Suprapubic skin (tissue), 4 donors: ENCODE results near the gene RBM14. TPM values are rescaled to one million over a fixed set of nuclear protein-coding genes. Genes with fewer than 3 reads are reported as not detected.

ENCODE experiments used
- DNase-seq, 2 donors: peaks; one replicate each; pipeline ENCODE4 v3.0.0-alpha.2; 2019; ENCODE audit warnings: low spot score in 2 of 2
- H3K27ac ChIP-seq: fragments of 200-600 bp; sonication (generic); one replicate; pipeline ENCODE4 v1.5.1; 2019
- H3K27me3 ChIP-seq: fragments of 200-600 bp; sonication (generic); one replicate; pipeline ENCODE4 v1.5.1; 2019
- H3K36me3 ChIP-seq: fragments of 200-600 bp; sonication (generic); one replicate; pipeline ENCODE4 v1.5.1; 2019
- H3K4me1 ChIP-seq: fragments of 200-600 bp; sonication (generic); one replicate; pipeline ENCODE4 v1.5.1; 2019
- H3K4me3 ChIP-seq: fragments of 200-600 bp; sonication (generic); one replicate; pipeline ENCODE4 v1.5.1; 2019; ENCODE audit warnings: mild to moderate bottlenecking
- H3K9me3 ChIP-seq: fragments of 200-600 bp; sonication (generic); one replicate; pipeline ENCODE4 v1.5.1; 2019
- EP300 ChIP-seq: sonication (generic); formaldehyde crosslinking; IDR thresholded peaks from one replicate; pipeline ENCODE4 v1.6.1; 2017; ENCODE audit warnings: antibody characterized with exemption
- POLR2A ChIP-seq, 2 donors: fragments of 450-650 bp; IDR thresholded peaks; one replicate each; pipeline ENCODE4 v1.6.1; 2017; ENCODE audit warnings: antibody characterized with exemption in 2 of 2, mild to moderate bottlenecking in 2 of 2, moderate library complexity in 2 of 2
- POLR2AphosphoS5 ChIP-seq, 3 donors: sonication (generic); formaldehyde crosslinking; IDR thresholded peaks; one replicate each; pipeline ENCODE4 v1.6.1; 2017; ENCODE audit warnings: antibody characterized with exemption in 3 of 3
- WGBS: methylation state at CpG from one replicate; pipeline ENCODE4 v1.1.5; 2018; 5-methylcytosine and 5-hydroxymethylcytosine counted together
- total RNA-seq, 4 donors: library from RNA; depleted of rRNA; stranded (reverse); fragments of >200 nt; gene quantifications; one replicate each; pipeline ENCODE4 v1.1.0, GENCODE V29; 2016
- TF ChIP-seq, protein P1 (sequence below), 2 donors: fragments of 200-600 bp in 1 of 2; fragments of 450-650 bp in 1 of 2; sonication (generic) in 1 of 2; IDR thresholded peaks; one replicate each; pipeline ENCODE4 v1.5.1; 2016 to 2019; ENCODE audit warnings: antibody characterized with exemption in 2 of 2, mild to moderate bottlenecking in 1 of 2, moderate library complexity in 1 of 2

RBM14 gene
- total RNA-seq, 4 donors from 2014 or later = 53.2 to 96.1 (median 84.5) TPM

DNA sequence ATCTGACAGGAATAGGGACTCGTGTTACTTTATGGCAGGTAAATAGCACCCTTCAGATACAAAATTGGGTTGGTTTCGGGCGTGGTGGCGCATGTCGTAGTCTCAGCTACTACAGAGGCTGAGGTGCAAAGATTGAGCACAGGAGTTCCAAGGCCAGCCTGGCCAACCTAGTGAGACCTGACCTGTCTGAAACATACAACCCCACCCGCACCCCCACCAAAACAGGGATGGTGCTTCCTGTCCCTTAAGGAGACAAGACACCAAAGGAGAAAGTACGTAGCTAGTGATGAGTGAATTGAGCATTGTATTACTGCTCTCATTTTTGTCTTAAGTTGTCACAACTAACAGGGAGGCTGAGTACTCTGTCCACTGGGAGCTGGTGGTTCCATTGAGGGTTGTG is 36.2 kb downstream of the RBM14 start:
- no peaks in the 10 kb centered on the region for H3K27me3 ChIP-seq
- H3K9me3 ChIP-seq = no peaks in the 10 kb centered on the region
- DNase-seq = no peak
- TF ChIP-seq EP300 (no peak), POLR2A (IDR thresholded peaks at IDR 0.05) (no peak), POLR2AphosphoS5 (IDR thresholded peaks at IDR 0.05) (no peak)
- TF ChIP-seq, protein P1, sequence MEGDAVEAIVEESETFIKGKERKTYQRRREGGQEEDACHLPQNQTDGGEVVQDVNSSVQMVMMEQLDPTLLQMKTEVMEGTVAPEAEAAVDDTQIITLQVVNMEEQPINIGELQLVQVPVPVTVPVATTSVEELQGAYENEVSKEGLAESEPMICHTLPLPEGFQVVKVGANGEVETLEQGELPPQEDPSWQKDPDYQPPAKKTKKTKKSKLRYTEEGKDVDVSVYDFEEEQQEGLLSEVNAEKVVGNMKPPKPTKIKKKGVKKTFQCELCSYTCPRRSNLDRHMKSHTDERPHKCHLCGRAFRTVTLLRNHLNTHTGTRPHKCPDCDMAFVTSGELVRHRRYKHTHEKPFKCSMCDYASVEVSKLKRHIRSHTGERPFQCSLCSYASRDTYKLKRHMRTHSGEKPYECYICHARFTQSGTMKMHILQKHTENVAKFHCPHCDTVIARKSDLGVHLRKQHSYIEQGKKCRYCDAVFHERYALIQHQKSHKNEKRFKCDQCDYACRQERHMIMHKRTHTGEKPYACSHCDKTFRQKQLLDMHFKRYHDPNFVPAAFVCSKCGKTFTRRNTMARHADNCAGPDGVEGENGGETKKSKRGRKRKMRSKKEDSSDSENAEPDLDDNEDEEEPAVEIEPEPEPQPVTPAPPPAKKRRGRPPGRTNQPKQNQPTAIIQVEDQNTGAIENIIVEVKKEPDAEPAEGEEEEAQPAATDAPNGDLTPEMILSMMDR (IDR thresholded peaks at IDR 0.05) = no peak
- H3K36me3 ChIP-seq = peaks cover 63% of the 10 kb centered on the region
- peaks cover 7% of the 10 kb centered on the region for H3K4me1 ChIP-seq
- no peak overlapping the region for H3K4me3 ChIP-seq
- no peak overlapping the region for H3K27ac ChIP-seq
- WGBS = 86% methylated on average over 7 of the region's 7 CpGs

DNA sequence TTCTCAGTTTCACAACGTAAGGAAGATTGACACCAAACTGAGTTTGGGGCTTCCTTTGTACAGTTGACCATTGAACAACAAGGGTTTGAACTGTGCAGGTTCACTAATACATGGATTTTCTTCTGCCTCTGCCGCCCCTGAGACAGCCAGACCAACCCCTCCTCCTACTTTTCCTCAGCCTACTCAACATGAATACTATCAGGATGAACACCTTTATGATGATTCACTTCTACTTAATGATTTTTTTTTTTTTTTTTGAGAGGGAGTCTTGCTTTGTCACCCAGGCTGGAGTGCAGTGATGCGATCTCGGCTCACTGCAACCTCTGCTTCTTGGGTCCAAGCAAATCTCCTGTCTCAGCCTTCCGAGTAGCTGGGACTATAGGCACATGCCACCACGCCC is 36.7 kb downstream of the RBM14 start:
- WGBS = 86% methylated on average over 6 of the region's 6 CpGs
- Histone ChIP-seq H3K4me3 (no peak overlapping the region), H3K4me1 (peaks cover 7% of the 10 kb centered on the region), H3K27ac (no peak overlapping the region), H3K9me3 (no peaks in the 10 kb centered on the region), H3K36me3 (peaks cover 58% of the 10 kb centered on the region), H3K27me3 (no peaks in the 10 kb centered on the region)
- TF ChIP-seq, protein P1 (IDR thresholded peaks at IDR 0.05) = no peak
- TF ChIP-seq POLR2A (IDR thresholded peaks at IDR 0.05) = no peak
- no peak for TF ChIP-seq EP300
- TF ChIP-seq POLR2AphosphoS5 (IDR thresholded peaks at IDR 0.05) = no peak
- no peak for DNase-seq

DNA sequence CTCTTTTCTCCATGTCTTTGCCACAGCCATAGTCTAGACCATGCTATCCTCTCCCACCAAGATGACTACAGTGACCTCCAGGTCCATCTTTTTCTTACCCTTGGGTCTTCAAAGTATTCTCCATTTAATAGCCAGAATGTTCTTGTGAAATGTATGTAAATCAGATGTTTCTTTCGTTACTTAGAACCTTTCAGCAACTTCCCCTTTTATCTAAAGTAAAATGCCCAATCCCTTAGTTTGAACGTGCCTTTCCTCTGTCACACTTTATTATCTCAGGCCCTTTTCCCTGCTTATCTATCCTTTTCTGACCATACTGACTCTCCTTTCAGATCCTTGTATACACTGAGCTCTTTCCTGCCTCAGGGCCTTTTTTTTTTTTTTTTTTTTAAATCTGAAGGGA is 43.3 kb downstream of the RBM14 start:
- H3K4me1 ChIP-seq = no peaks in the 10 kb centered on the region
- TF ChIP-seq EP300 (no peak), POLR2A (IDR thresholded peaks at IDR 0.05) (no peak), POLR2AphosphoS5 (IDR thresholded peaks at IDR 0.05) (no peak)
- TF ChIP-seq, protein P1 (IDR thresholded peaks at IDR 0.05) = no peak
- H3K27ac ChIP-seq = no peak overlapping the region
- H3K4me3 ChIP-seq = no peak overlapping the region
- H3K36me3 ChIP-seq = peaks cover 46% of the 10 kb centered on the region
- 66% methylated on average over 2 of the region's 2 CpGs for WGBS
- H3K9me3 ChIP-seq = no peaks in the 10 kb centered on the region
- no peak for DNase-seq
- no peaks in the 10 kb centered on the region for H3K27me3 ChIP-seq

DNA sequence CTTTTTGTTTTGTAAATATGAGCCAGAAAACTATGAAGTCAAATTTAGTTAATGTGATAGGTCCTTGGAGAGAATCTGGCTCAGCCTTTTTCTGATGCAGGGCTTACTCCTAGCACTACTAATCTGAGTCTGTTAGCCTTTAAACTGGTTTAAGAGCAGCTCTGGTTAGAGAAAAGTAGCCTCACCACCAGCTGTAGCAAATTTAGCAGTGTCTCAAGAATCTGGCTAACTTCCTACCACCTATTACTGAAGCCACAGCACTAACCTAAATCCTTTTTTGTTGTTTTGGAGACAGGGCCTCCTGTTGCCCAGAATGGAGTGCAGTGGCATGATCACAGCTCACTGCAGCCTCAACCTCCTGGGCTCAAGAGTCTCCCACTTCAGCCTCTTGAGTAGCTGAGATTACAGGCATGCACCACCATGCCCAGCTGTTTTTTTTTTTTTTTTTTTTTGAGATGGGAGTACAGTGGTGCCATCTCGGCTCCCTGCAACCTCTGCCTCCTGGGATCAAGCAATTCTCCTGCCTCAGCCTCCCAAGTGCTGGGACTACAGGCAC is 47.4 kb downstream of the RBM14 start:
- H3K9me3 ChIP-seq = no peaks in the 10 kb centered on the region
- no peak overlapping the region for H3K4me3 ChIP-seq
- WGBS = 75% methylated on average over 1 of the region's 1 CpG
- no peak overlapping the region for H3K27ac ChIP-seq
- H3K27me3 ChIP-seq = no peaks in the 10 kb centered on the region
- H3K36me3 ChIP-seq = peaks cover 75% of the 10 kb centered on the region
- no peak for TF ChIP-seq EP300
- TF ChIP-seq, protein P1 (IDR thresholded peaks at IDR 0.05) = no peak
- no peak for TF ChIP-seq POLR2AphosphoS5 (IDR thresholded peaks at IDR 0.05)
- no peak for TF ChIP-seq POLR2A (IDR thresholded peaks at IDR 0.05)
- H3K4me1 ChIP-seq = peaks cover 4% of the 10 kb centered on the region
- no peak for DNase-seq

DNA sequence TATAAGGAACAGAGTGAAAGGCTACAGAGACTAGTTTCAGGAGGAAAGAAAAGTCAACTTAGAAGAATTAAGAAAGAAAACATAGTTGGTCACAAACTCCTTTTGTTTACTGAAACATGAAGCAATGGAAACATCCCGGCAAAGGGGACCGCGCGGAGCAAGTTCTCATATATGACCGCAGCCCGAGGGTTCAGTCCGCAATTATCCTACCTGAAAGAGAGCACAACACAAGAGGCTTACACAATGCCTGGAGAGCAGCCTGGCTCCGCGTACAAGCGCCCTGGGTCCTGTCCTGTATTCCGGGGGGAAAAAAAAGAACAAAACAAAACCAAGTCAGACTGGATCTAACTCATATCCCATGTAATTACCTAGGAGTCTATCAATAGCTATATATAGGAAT is 48.9 kb downstream of the RBM14 start:
- Histone ChIP-seq H3K27ac (no peak overlapping the region), H3K4me3 (no peak overlapping the region), H3K4me1 (peaks cover 4% of the 10 kb centered on the region), H3K27me3 (no peaks in the 10 kb centered on the region), H3K9me3 (no peaks in the 10 kb centered on the region), H3K36me3 (peaks cover 83% of the 10 kb centered on the region)
- no peak for DNase-seq
- WGBS = 80% methylated on average over 11 of the region's 11 CpGs
- TF ChIP-seq, protein P1 (IDR thresholded peaks at IDR 0.05) = no peak
- TF ChIP-seq POLR2A (IDR thresholded peaks at IDR 0.05) (no peak), POLR2AphosphoS5 (IDR thresholded peaks at IDR 0.05) (no peak), EP300 (no peak)
